ENCODE results near the gene SLCO4A1.
"Not testable (repeated sequence)": the region's sequence is repeated elsewhere in the genome, so short reads cannot be mapped to it uniquely, and the experiment has no call there.

The SLCO4A1 gene

DNA sequence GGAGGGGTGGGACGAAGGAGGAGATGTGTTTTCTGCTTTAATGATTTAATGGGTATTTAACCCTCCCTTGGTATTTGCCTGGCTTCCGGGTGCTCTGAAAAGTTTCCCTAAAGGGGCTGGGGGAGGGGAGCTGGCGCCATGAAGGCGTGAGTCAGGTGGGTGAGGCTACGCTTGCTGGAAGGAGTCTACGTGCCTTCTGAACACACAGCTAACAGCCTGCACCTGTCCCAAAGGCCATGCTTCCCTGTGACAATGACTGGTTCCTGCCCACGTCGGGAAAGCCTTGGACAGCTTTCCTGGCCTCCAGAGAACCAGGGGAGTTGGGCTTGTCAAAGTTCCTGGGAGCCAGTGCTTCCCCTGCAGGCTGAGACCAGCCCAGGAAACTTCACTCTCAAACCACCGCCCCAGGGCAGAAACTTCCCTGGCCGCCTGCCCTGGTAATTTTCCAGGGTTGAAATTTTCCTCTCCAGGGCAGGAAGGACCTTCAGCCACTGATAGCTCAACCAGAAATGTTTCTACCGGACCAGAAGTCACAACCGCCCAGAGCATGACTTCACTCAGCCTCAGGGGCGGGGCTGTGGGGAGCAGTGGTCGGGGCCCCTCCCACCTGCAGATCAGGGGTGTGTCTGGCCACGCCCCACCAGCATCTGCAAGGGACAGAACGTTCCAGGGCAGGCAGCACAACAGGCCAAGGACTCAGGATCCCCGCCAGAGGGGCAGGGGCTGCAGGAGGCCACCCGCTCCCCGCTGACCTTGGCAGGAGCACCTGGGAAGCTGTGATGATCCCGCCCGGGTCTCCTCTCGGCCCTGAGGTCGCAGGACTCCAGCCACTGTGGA, 18.6 kb upstream of the SLCO4A1 start:
- peak; percentile 82 for DNase-seq

DNA sequence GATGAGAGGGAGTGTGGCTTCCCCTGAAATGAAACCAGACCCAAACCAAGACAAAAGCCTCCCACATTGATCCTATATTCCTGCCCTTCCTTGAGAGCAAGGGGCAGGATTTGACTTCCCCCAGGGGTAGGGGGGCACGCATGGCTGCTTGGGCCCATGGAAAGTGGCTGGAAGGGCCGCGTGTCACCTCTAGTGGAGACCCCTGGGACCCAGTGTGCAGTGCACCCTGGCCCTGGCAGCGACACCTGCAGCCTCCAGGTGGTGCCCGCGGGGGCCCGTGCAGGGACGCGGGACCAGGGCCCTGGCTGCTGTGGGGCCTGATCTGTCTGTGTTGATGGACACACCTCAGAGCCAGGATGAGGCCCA, 18.0 kb upstream of the SLCO4A1 start:
- DNase-seq: no peak

DNA sequence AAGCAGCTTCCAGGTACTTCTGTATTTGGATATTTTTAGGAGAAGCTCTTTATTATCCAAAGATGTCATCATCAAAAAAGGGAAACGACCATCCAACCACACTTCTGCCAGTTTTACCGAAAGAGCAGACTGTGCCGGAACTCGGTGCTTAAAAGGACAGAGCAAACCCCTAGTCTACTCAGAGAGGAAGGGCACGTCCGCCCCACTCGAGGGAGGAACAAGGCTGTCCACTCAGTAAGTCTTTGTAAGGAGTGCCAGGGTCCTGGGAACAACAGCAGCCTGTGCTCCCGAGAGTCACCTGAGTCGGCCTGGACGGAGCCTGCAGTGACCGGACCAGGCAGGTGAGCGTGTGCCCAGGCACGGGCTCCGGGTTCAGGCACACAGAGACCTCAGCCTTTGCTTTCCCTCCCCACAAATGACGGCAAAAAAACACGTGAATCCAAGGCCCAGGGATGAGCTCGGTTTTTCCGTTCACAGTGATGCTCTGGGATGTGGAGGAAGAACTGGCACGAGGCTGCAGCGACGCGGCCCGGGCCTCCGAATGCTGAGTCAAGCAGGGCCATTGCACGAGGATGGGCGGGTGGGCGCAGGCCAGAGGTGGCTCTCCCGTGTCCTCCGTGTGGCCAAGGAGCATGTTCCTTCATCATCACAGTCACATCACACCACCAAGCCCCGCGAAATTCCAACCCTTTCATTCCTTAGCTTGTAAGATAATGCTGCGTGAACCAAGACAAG, 17.4 kb upstream of the SLCO4A1 start:
- DNase-seq: no peak

DNA sequence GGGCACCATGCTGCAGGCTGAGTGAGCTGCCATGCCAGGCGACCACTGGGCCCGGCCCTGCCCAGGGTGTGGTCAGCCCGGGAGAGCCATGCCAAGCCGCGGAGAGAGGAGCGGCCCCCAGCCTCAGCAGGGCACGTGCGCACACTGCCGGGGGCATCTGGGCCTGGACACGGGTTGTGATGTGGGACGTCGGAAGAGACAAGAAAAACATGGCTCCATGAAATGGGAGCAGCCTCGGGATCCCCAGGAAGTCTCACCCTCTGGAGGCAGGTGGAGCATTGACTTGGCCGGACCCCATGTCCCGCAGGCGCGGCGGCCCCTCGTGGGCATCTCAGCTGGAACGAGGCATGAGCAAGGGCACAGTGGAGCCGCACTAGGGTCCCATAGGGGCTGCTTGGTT, 16.8 kb upstream of the SLCO4A1 start:
- DNase-seq: no peak

DNA sequence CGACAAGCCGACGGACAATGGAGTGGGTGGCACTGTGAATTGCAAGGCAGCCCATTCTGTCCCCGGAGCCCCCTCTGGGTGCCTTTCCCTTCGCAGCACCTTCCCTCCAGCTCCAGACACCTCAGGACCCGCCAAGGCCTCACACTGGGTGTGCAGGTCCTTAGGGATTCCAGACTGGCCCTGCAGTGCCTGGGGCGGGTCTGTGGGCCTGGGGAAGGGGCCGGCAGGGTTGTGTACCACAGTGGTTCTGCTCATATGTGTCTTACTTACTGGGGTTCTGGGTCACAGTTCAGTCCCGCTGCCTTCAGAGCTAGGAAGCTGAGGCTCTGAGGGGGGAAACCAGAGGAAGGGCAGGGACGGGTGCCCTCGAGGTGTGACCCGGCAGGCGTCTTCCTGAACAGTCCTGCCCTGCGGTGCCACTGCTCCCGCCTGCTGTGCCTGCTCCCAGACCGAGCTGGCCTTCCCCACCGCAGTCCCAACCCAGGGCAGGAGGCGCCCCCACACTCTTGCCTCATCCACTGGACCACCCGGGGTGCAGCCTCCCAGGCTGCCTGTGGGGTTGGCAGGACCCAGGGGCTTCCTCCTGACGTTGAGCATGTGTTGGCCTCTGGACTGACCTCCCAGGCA, 16.3 kb upstream of the SLCO4A1 start:
- DNase-seq: no peak

DNA sequence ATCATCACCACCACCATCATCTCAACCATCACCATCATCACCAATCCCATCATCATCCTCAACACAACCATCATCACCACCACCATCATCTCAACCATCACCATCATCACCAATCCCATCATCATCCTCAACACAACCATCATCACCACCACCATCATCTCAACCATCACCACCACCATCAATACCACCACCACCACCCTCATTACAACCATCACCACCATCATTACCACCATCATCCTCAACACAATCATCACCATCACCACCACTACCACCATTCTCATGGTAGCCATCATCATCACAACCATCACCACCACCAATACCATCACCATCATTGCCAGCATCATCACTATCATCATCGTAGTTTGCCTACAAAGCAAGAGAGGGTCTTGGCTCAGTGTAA, 14.9 kb upstream of the SLCO4A1 start:
- DNase-seq: not testable (repeated sequence)

DNA sequence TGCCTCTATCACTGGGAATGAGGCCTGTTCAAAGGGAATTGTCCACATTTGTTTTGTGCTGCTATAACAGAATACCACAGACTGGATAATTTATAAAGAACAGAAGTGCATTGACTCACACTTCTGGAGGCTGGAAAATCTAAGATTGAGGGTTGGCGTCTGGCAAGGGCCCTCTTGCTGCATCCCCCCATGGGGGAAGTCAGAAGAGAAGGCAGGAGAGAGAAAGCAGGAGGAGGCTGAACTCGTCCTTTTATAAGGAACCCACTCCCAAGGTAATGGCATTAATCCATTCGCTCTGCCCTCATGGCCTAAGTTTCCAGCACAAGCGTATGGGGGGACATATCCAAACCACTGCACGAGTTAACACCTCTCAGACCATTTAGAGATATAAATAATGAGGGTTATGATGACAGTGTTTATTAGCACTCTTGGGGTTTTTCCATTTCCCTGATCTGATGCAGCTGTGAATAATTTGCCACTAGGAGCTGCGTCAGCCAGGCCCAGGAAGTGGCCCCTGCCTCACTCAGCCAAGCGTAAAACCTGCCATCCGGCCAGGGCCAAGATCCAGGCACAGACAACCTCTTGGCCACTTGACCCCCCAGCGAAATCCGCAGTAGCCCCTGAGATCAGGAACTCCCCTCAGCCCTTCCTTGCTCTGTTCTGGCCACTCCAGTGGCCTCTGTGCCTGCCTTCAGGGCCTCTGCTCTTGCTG, 14.2 kb upstream of the SLCO4A1 start:
- no peak for DNase-seq

DNA sequence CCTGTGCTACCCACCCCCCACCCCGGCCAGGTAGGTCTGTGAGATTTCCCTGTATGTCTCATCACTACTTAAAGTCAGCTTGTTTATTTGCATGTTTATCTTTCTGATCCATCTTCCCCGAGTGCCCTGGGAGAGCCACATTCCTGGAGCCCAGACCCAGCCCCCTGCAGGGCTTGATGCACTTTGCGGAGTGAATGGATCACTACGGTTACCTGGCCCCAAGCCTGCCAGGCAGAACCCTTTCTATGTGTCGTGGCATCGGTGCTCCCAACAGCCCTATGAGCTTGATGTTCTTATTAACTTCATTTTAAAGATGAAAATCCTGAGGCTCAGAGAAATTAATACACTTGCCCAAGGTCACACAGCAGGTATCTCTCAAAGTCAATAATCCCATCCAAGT, 13.6 kb upstream of the SLCO4A1 start:
- DNase-seq: no peak

DNA sequence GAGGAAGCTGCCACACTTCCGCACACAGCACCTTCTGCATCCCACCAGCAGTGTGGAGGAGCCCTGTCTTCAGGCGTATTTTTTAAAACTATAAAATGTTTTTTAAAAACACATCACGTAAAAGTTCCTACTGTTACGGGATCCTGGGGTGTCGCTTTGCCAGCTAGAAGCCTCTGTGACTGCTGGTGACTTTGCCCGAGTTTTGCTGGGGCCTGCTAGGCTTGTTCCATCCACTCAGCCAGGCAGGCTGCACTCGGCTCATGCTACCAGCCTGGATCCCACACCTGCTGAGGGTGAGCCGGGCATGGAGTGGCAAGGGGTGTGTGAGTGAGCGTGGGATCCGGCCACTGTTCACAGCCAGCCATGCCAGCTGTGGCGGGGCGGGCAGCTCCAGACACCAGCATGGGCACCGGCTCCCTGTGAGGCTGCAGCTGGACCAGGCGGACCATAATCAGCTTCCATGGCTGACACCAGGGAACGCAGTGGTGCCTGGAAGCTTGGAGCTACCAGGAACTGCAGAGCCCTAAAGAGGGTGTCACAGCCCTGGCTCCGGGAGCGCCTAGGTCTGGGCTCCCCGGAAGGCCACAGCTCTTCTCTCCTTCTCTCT, 12.3 kb upstream of the SLCO4A1 start:
- DNase-seq: no peak

DNA sequence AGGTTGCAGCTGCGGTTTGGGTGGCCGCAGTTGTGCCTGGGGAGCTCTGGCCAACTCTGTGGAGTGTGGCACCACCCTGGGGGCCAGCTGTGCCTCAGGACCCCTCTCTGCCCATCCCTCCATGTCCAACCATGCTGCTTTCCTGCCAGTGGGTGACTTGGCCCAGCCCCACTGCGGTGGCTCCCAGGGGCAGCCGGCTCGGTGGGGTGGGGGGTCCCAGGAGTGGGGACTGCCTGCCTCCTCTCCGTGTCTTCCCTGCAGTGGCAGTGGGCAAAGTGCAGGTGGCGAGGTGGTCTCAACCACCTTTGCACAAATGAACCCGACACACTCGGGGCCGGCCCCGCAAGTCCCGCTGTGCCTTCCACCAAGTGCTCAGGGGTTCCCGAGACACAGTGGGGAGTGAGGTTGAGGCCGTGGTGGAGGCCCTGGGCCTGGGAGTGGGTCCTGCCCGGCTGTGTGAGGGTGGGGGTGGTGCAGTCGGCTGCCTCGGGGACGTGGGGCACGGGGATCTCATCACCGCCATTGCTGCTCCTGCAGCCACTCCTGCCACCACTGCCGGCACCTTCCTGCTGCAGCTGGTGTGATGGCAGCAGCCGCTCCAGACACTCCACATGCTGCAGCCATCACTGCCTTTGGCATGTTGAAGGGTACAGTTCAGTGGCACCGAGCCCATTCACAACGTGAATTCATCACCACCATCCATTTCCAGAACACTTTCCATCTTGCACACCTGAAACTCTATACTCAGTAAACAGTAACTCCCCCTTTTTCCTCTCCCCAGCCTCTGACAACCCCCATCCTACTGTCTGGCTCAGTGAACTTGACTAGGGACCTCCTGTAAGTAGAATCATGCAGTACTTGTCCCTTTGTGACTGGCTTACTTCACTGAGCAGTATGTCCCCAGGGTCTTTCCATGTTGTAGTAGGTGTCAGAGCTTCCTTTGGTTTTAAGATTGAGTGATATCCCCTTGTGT, 10.7 kb upstream of the SLCO4A1 start:
- DNase-seq: no peak

DNA sequence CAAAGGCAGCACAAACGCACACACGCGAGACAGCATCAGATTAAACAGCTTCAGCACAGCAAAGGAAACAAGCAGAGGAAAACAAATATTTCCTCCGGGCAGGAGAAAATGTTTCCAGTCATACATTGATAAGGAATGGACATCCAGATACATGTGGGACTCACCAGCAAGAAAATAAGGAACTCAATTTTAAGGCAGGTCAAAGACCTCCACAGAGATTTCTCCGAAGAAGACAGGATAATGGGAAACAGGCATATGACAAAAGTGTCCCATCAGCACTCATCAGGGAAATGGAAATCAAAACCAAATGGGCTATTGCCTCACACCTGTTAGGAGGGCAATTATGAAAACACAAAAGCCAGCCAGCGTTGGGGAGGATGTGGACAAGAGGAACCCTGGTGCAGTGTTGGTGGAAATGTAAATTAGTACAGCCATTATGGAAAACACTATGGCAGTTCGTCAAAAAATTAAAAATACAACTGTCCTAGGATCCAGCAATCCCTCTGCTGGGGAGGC, 9.7 kb upstream of the SLCO4A1 start:
- DNase-seq: no peak

DNA sequence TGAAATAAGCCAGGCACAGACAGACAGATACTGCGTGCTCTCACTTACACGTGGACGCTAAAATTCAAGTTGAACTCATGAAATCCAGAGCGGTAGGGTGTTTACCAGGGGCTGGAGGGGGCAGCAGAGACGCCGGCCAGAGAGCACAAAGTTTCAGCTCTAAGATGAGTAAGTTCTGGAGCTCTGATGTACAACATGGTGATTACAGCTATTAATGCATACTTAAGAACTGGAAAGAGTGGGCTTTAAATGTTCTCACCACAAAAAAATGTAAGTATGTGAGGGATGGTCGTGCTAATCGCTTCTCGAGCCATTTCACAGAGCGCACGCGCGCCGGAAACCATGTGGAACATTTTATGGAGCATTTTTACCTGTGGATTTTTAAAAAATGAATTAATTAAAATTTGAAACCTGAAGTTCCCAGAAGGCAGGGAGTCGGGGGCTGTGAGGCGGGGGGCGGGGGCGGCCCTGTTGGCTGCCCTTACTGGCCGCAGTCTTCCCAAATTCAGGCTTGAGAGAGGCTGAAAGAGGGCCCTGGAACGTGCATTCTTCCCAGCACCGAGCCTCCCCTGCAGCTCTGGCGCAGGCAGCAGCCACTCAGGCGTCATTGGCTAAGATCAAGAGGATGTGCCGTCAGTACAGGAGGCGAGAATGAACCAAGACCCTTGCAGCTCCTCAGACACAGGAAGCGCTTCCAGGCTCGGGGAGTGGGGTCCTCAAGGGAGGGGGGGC, 8.5 kb upstream of the SLCO4A1 start:
- DNase-seq: no peak

DNA sequence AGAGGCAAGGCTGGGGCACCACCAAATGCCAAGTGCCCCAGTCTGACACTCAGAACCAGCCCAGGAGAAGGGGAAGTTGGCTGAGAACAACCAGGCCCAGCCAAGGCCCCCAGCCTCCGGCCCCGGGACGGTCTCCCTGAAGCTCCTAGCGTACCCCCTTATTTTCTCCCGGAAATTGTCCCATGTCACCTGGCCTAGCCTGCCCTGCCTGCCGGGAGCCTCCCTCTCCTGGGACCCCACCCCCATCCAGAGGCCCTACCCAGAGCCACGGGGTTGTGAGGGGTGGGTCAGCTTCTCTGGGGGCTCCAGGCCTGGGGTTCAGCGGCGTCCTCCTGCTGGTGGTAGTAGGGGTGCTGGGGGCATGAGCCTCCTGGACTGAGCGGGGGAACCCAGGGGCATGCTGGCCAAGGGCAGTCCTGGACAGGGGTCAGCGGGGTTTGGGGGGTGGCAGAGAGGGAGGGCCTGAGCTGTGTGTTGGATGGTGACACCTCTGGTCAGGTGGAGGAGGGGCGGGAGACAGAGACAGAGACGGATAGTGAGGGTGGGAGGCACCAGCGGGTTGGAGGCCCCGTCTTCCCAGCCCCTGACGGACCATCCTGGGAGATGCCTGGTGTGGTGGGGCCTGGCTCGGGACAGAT, 7.9 kb upstream of the SLCO4A1 start:
- no peak for DNase-seq

DNA sequence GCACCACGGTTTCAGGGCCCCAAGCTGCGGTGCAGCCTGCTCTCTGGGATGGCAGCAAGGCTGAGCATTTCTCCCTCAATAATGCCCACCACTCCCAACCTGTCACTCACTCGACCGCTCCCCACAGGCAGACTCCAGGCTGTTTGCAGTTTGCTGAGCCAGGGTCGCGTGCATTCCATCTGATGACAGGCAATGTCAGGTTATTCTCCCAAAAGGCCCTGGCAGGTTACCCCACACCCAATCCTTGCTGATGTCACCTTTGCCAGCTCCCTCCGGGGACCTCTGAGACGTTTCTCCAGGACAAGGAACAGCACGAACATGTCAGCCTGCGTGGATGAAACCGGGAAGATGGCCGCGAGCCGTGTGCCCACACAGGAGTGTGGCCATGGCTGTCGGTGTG, 7.1 kb upstream of the SLCO4A1 start:
- DNase-seq: no peak

DNA sequence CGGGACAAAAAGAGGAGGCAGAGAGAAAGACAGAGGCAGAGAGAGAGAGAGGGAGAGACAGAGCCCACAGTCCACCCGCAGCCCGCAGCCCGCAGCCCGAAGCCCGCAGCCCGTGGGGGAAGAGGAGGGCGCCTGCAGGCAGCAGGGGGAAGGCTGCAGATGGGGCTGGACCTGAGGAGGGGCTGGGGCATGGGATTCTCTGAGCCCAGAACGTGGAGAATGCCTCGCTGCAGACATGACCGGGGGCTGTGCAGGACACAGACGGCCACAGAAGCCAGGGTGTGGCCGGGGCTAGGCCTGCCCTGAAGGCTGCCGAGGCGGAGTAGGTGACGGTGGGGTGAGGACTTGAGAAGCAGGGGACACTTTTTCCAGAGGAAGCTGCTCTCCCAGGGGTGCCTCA, 6.5 kb upstream of the SLCO4A1 start:
- no peak for DNase-seq

DNA sequence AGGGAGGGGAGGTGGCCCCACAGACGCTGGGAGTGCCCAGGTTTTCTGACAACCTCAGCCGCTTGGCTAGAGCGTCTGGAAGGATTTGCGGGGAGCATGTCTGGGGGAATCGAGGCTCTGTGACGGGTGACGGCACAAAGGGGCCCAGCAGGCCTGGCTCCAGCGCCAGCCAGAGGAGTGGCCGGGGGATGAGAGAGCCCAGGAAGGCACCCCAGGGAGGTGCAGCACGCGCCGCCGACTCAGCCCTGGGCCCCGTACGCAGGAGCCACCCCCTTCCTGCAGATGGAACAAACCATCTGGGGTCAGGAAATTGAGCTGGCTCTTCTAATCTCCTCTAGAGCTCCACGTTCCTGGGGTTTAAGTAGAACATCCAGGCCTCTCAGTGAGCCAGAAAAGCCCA, 5.9 kb upstream of the SLCO4A1 start:
- DNase-seq: no peak

DNA sequence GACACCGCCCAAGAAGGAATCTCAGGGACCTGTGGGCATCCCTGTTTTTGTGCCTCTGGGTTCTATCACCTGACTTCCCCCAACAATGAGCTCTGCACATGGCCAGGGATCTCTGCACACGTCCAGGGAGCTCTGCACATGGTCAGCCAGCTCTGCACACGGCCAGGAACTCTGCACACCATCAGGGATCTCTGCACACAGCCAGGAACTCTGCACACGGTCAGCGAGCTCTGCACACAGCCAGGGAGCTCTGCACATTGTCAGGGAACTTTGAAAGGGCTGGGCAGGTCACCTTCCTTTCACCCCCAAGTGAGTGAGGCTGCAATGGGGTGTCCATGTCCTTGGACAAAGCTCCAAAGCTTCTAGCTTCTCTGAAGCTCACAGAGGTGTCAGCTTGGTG, 5.2 kb upstream of the SLCO4A1 start:
- no peak for DNase-seq

DNA sequence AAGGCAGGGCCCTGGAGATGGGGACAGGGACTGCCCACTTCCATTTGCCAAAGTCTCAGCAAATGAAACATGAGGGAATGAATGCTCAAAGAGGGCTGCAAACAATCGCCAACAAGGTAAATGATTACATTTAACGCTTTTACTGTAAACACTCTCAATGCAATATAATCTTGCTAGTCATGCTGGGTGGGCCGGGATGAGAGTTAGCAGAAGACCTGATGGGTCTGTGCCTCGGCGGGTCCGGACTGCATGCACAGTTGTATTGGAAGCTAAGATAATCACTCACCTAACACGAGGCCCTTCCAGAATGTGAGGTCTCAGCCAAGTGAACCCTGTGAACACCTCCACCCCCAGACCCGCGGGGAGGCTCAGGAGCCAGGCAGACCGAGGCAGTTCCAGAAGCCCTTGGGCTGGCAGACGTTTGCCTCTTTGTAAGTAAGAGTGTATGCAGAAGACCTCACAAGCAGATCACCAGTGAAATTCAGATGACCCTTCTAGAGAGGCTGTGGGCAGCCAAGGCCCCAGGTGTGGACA, 4.7 kb upstream of the SLCO4A1 start:
- DNase-seq: no peak

DNA sequence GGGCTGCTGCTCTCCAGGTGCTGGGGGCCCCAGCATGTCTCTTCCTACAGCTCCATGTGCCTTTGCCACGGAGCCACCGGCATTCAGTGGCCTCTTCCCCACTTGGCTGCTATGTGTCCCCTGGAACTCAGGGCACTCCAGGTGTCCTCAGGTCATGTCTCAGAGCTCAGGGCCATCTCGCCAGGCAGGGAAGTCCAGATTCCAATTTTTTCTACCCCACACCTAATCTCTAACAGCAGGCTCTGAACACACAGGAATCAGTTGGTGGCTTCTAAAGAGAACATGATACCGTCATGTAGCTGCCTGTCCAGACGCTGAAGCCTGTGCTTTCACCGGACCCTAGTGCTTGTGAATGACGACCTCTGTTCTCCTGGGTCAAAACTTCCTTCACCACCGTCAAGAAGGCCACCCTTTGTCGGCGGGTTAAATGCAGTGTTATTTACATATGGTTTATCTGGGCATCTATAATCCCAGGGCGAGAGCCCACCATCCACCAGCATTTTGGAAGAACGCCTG, 4.2 kb upstream of the SLCO4A1 start:
- no peak for DNase-seq

Measured in CD4-positive, alpha-beta T cell treated with Interleukin-12 subunit alpha and Interleukin-12 subunit beta, for 1 hour (primary cell).